GM18508 (cell line): ENCODE data around the gene SGMS2.
A peak's percentile ranks its signal among the peaks of the same experiment; 100 is the strongest.
"Not testable (repeated sequence)": the region's sequence is repeated elsewhere in the genome, so short reads cannot be mapped to it uniquely, and the experiment has no call there.

Source experiments
- ATAC-seq: cut with Tn5 transposase; IDR thresholded peaks from one replicate; pipeline ENCODE4 v1.9.1; 2021; ENCODE audit warnings: moderate number of reproducible peaks; ENCODE audit not compliant: insufficient read depth, unreplicated experiment

The SGMS2 gene

DNA sequence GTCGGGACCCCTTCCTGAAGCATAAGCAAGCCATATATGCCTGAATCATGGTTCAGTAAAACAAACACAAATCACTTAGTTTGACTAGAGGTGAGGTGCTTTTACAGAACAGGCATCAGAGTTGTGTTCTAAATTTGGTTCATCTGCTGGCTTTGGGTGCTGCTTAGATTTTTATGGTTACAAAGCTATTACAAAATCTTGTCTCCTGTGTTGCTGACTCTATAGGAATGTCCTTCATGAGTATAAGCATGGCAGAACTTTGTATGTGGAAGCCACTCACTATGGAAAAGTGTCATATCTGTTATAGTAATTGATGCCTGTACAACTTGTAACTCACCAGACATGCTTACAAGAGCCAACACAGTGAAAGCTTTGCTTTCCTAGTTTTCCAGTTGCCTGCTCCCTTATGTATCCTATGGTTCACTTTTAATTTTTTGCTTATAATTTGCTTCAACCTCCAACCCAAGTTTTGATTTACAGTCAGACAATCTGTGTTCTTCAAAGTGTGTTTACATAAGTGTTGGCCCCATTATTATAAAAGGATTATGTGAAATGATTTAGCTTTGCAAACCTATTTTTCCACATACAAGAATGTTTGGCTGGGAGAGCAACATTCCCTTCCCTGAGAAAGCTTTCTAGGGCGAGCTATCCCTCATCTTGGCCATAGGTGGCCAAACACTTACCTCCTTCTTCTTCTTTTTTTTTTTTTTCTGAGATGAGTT, 76.6 kb downstream of the SGMS2 start:
- ATAC-seq = no peak

DNA sequence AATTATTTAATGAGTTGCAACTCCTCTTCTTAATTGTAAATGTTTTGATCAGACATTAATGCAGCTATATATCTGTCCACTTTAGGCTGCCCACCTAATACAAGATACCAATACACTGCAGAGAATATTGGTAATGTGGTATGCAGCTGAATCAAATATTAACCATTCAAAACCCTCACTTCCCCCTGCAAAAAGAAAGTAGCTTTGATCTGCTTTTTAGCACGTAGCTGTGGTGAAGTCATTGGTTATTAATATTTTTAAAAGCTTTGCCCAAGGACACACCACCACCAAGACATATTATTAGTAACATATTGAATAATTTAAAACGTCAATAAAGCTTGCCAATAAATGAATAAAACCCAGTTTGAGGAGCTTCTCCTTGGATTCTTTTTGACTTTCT, 78.0 kb downstream of the SGMS2 start:
- peak; percentile 97 for ATAC-seq

DNA sequence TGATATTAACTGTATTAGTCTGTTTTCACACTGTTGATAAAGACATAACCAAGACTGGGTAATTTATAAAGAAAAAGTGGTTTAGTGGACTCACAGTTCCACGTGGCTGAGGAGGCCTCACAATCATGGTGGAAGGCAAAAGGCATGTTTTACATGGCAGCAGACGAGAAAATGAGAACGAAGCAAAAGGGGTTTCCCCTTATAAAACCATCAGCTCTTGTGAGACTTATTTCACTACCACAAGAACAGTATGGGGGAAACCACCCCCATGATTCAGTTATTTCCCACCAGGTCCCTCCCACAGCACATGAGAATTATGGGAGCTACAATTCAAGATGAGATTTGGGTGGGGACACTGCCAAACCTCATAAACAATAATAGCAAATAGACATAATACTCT, 80.3 kb downstream of the SGMS2 start:
- ATAC-seq = not testable (repeated sequence)

DNA sequence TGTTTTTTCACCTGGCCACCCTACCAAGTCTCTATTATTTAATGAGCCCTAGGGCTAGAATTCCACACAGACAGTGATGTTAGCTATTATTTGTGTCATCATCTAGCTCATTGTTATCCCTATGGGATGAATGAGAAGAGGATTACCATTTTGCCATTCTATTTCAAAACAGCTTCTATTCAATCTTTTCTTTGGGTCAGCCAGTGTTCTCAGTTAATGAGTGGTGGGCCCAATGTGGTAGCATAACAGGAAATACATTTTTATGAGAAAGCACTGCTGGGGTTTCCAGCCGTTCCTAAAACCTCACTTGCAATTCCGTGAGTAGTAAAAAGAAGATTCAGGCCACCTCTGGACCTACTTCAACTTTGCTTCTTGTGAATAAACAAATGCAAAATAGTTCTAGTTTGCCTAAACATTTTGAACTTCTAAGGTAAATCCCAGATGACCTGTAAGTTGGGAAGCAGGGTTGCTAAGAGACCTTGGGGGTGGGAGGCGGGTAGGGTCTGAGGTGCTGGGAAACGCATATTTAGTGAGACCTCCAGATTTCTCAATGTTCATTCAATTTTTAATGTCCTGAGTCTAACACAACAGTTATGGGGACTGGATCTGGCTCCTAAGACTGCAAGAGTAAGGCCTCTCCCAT, 81.8 kb downstream of the SGMS2 start:
- no peak for ATAC-seq

DNA sequence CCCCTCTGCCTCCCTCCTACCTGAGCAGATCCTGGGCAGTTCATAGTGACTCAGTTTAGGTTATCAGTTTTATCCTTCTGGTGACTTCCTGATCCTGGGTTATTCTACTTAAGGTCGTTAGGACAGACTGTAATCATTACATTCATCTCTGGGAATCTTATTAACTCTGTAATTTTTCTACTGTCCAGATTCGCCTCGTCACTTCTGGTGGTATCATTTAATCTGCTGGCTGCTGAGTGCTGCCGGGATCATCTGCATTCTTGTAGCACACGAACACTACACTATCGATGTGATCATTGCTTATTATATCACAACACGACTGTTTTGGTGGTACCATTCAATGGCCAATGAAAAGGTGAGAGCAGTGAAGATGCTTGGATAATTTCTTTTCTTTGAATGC, 83.6 kb downstream of the SGMS2 start:
- no peak for ATAC-seq

DNA sequence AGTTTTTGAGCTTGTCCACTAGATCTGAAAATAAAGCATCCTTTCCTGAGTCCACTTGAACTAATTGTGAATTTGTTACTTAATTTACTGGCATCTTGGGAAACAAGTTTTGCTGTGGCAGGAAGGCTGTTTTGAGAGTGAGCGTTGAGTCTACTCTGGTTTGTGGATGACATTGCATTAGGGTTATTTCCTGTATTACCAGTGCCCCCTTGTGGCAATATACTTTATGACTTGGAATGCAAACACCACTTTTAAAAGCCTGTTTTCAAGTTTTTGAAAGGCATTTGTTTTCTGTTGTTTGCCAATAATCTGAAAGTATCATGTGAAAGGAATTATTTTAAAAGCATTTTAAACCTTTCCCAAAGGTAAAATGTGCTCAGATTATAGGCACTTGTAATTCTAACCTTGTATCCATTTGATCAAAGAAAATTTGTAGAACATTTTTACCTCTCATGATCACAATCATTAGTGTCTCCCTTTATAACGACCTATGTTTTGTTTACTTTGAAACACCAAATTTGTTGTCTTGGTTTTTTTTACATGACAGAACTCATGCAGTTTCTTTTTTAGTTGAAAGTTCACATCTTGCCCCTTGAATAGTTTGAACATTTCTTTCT, 88.7 kb downstream of the SGMS2 start:
- ATAC-seq = peak; percentile 85

DNA sequence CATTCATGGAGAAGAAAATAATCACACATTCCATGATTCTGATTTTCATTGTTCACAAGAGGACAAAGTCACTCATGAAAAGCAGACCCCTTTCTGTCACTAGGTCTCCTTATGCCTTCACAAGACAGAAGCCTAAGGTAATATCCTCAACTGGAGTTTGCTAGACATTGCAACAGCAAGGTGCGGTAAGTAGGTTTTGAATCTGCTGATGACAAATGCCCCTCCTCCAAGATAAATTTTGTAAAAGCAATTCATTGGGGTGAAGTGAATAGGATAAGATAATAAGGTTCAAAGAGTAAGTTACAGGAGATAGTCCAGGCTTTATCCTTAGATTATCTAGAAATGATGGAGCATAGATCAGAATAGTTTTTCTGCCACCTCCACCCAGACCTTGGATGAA, 90.5 kb downstream of the SGMS2 start:
- no peak for ATAC-seq

DNA sequence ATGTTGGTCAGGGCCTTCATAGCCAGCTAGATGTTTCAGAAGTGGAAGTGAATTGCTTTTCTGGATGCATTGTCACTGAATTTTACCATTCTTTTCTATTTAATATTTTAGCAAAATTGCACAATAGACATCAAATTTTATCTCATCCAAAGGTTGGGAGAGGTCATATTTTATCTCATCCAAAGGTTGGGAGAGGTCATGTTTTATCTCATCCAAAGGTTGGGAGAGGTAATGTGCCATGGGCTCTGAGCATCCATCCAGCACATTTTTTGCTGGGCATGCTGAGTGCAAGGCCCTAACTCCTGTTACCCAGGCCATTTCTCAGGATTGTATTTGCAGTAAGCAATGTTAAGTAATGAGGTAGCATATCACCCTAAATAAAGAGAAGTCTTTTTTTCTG, 91.9 kb downstream of the SGMS2 start:
- ATAC-seq = no peak

DNA sequence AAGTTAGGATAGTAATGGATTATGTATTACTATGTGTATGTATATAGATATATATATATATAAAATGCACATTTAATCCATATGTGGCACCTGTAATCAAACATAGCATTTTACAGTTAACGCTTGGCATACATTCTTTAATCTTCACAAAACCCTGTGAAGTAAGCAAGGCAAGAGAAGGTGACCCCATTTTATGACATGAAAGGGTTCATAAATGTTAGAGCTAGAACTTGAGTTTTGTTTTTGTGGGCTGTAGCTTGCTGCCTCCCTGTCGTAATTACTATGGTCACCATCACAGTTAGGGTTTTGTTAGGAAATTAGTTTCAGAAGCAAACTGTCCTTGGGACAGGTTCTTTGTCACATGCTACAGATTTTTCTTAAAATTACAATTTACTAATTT, 92.8 kb downstream of the SGMS2 start:
- ATAC-seq = no peak

DNA sequence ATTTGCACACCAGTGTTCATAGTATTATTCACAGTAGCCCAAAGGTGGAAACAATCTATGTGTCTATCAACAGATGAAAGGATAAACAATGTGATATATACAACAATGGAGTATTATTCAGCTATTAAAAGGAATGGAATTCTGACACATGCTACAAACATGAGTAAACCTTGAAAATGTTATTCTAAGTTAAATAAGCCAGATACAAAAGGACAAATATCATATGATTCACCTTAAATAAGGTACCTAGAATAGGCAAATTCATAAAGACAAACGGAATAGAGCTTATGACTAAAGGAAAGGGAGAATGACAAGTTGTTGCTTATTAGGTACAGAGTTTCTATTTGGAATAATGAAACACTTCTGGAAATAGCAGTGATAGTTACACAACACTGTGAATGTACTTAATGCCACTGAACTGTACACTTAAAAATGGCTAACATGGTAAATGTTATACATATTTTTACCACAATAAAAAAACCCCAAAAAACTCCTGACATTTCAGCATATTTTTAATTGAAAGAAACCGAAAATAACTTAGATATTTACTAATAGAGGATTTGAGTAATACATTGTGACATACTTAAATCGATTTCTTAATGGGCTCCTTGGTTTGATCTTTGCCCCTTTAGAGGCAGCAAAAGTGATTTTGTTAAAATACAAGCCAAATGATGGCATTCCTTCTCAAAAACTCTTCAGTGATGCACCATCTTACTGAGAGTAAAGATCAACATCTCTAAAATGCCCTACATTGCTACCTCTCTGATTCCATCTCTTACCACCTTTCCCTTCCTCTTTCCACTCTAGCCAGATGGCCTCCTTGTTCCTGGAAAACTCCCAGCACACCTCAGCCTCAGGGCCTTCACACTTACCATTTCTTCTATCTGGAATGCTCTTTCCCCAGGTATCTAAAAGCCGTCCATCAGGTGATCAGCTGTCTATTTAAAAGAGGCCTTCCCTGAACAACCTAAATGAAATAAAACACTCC, 98.0 kb downstream of the SGMS2 start:
- no peak for ATAC-seq

DNA sequence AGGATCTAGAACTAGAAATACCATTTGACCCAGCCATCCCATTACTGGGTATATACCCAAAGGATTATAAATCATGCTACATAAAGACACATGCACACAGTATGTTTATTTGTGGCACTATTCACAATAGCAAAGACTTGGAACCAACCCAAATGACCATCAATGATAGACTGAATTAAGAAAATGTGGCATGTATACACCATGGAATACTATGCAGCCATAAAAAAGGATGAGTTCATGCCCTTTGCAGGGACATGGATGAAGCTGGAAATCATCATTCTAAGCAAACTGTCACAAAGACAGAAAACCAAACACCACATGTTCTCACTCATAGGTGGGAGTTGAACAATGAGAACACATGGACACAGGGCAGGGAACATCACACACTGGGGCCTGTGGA, 101.0 kb downstream of the SGMS2 start:
- ATAC-seq = not testable (repeated sequence)

DNA sequence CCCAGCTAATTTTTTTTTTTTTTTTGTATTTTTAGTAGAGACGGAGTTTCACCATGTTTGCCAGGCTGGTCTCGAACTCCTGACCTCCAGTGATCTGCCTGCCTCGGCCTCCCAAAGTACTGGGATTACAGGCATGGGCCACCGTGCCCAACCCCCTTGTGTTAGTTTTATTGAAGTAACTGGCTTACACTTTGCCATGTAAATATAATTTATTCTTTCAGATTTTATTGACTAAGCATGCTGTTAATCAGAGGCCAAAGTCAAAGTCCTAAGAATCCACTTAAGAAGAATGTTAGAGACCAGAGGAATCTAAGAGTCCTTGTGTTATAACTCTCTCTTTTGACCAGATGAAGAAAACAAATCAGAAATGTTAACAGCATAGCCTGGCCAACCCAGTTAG, 102.1 kb downstream of the SGMS2 start:
- not testable (repeated sequence) for ATAC-seq

DNA sequence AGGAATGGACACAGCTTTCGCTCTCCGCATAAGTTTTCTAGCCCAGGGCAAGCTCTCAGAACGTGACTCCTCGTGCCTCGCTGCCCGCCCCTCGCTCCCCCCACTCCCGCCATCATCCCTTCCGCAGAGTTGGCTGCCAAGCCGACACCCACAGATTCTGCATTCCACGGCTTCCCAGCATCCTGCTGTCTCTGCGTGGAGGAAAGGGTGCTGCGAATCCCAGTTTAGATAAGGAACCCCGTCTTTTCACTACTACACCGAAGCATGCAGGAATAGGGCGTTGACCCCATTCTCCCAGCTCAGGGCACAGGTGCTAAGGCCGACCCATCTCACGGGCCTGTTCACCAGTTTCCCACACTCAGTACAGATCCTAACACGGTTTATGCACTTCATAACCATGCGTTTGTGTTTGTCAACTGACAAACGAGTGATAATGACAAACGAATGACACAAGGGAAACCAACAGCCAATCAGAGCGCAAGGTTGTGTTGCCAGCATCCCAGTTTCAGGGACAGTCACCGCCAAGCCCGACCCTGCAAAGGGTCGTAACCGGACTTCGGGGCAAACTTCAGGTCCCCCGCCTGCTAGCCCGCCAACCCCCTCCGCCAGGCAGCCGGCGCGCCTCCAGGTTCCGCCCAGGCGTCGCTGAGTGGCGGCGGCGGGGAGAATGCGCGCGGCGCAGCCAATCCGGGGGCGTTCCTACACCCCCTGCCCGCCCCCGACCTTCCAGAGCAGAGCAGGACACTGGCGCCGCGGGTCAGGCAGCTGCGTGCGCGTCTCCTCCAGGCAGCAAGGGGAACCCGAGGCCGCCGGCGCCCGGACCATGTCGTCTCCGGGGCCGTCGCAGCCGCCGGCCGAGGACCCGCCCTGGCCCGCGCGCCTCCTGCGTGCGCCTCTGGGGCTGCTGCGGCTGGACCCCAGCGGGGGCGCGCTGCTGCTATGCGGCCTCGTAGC, 106.4 kb downstream of the SGMS2 start, which contains the start of gene CYP2U1:
TSS of gene CYP2U1 (plus strand) at position 729 of the 954 bp plus-strand sequence. CDS start at position 824, 95 bp downstream.
- peak; percentile 79 for ATAC-seq

DNA sequence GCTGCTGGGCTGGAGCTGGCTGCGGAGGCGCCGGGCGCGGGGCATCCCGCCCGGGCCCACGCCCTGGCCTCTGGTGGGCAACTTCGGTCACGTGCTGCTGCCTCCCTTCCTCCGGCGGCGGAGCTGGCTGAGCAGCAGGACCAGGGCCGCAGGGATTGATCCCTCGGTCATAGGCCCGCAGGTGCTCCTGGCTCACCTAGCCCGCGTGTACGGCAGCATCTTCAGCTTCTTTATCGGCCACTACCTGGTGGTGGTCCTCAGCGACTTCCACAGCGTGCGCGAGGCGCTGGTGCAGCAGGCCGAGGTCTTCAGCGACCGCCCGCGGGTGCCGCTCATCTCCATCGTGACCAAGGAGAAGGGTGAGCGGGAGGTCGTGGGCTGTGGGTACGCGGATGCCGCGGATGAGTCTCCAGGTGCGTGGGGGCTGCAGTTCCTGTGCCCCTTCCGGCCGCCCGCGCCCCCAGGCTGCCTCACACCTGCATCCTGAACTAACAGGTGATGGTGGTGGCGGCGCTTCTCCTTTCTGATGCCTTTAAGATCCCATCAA, 107.1 kb downstream of the SGMS2 start:
- peak; percentile 0 for ATAC-seq

DNA sequence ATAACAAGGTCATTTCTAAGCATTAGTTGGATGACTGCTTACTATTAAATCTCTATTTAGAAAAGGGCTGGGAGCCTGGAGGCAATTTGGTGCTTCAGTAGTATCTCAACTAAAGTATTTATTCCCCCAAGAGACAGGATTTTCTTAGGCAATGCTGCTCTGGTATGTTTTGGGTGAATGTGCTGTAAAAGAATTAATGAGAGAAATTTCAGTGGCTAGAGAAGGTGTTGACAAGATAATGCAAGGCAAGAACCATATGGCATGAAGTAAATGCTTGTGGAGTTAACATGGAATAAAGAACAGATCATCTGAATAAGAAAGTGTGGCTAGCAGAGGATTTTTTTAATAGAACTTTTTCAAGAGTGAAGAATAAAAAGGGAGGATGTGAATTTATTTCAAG, 110.5 kb downstream of the SGMS2 start:
- ATAC-seq = no peak

DNA sequence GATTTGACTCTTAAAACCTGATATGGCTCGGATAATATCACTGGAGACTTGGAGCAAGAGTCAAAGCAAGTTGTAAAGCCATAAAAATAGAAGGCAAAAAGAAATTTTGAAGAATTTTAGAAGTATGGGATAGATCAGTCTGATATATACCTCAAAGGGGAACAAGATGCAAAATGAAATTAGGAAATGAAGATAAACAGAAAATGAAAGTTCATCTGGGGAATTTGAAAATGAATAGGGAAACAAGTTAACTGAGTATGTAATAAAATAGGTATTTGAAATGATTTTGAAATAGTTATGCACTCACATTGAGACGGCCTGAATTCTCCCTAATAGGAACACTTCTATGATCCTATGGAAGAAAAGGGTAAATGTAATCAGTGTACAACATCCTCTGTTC, 112.3 kb downstream of the SGMS2 start:
- ATAC-seq = peak; percentile 50

DNA sequence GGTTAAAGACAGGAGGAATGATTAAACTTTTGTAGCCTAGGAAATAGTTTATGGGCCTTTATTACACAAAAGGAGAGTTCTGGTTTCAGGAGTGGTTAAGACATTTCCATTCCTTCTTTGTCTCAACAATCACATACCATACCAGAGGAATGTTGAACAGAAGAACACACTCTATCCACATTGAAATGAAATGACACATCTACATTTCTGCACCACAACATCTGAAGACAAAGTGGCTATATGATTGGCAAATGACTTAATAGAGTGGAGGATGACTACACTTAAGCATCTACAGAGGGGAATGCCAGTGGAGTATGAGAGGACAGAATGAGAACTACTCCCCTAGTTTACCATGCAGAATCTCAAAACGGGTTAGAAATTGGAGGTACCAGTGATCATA, 114.6 kb downstream of the SGMS2 start:
- no peak for ATAC-seq

DNA sequence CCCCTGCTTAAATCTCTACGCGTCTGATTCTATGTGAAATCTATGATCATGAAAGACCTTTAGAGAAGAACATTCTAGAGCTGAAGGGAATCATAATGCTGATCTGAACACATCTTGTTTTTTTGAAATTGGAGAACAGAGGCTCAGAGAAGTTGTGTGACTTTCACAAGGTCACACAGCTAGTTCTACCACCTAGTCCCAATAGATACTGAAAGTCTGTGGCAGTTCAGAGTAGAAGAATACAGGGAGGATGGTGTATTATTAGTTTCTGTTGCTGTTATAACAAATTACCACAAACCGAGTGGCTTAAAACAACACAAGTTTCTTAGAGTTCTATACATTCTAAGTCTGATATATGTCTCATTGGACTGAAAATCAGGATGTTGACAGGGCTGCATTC, 121.1 kb downstream of the SGMS2 start:
- ATAC-seq = no peak
